Left kidney (tissue), 8 donors: ENCODE results near the gene PAQR4. TPM values are rescaled to one million over a fixed set of nuclear protein-coding genes. Genes with fewer than 3 reads are reported as not detected.
A peak's percentile ranks its signal among the peaks of the same experiment; 100 is the strongest.
"Not testable (repeated sequence)": the region's sequence is repeated elsewhere in the genome, so short reads cannot be mapped to it uniquely, and the experiment has no call there.

Experiments
- DNase-seq: peaks from one replicate; pipeline ENCODE4 v3.0.0-alpha.2; 2013
- long read RNA-seq, 8 donors: transcript quantifications; one replicate each; lab custom pipeline, GENCODE V29; 2026
- polyA plus RNA-seq: library from polyadenylated mRNA; unstranded; fragments of 120-200 nt; gene quantifications from one replicate; pipeline ENCODE4 v1.2.1, GENCODE V29; 2013; ENCODE audit not compliant: insufficient read length

Gene PAQR4
- 9.6 TPM for polyA plus RNA-seq
- long read RNA-seq, donor 1, transcript PAQR4-202 (3 exons, 2,793 nt) = major isoform, 6 of 8 reads
- long read RNA-seq, donor 1, partial matches to known transcripts = 0 of 8 reads
- long read RNA-seq, donor 1, other reads (novel, unspliced or antisense) = 0 of 8 reads
- long read RNA-seq, donor 2, partial matches to known transcripts = 0 of 4 reads
- long read RNA-seq, donor 2, other reads (novel, unspliced or antisense) = 0 of 4 reads
- long read RNA-seq, donor 3, partial matches to known transcripts = 0 of 3 reads
- long read RNA-seq, donor 3, other reads (novel, unspliced or antisense) = 0 of 3 reads
- long read RNA-seq, donor 4, partial matches to known transcripts = 0 of 2 reads
- long read RNA-seq, donor 4, other reads (novel, unspliced or antisense) = 0 of 2 reads
- long read RNA-seq, donor 5, partial matches to known transcripts = 0 of 4 reads
- long read RNA-seq, donor 5, other reads (novel, unspliced or antisense) = 0 of 4 reads
- long read RNA-seq, donor 6, partial matches to known transcripts = 0 of 4 reads
- long read RNA-seq, donor 6, other reads (novel, unspliced or antisense) = 0 of 4 reads
- long read RNA-seq, donor 7, partial matches to known transcripts = 0 of 3 reads
- long read RNA-seq, donor 7, other reads (novel, unspliced or antisense) = 0 of 3 reads
- long read RNA-seq, donor 8 = 0 reads

- peak; percentile 87 for DNase-seq
These were observed at the start of gene PAQR4 for GRCh38 chr16:2968738-2969544. Gene PAQR4 (plus strand): TSS chr16:2969348. CDS start chr16:2969675, 327 bp downstream.

- DNase-seq = peak; percentile 78
These were observed 49.5 kb upstream of the PAQR4 start for GRCh38 chr16:2919511-2920255.

GRCh38 chr16:2923481-2923880, 45.7 kb upstream of the PAQR4 start:
- no peak for DNase-seq

- DNase-seq = no peak
These were observed 44.0 kb upstream of the PAQR4 start for GRCh38 chr16:2924901-2925755.

GRCh38 chr16:2925951-2926649, 43.0 kb upstream of the PAQR4 start:
- no peak for DNase-seq

GRCh38 chr16:2926650-2926999, 42.5 kb upstream of the PAQR4 start:
- no peak for DNase-seq

- DNase-seq = peak; percentile 87
These were observed 42.0 kb upstream of the PAQR4 start for GRCh38 chr16:2927010-2927646.

- DNase-seq = not testable (repeated sequence)
These were observed 41.0 kb upstream of the PAQR4 start for GRCh38 chr16:2928151-2928550.

- no peak for DNase-seq
These were observed 40.4 kb upstream of the PAQR4 start for GRCh38 chr16:2928796-2929195.

GRCh38 chr16:2929693-2930092, 39.5 kb upstream of the PAQR4 start:
- DNase-seq = no peak

GRCh38 chr16:2930236-2930635, 38.9 kb upstream of the PAQR4 start:
- DNase-seq = no peak

- DNase-seq = not testable (repeated sequence)
These were observed 37.8 kb upstream of the PAQR4 start for GRCh38 chr16:2931231-2931914.

- no peak for DNase-seq
These were observed 36.0 kb upstream of the PAQR4 start for GRCh38 chr16:2933136-2933535.

GRCh38 chr16:2933701-2934100, 35.4 kb upstream of the PAQR4 start:
- no peak for DNase-seq

- no peak for DNase-seq
These were observed 34.7 kb upstream of the PAQR4 start for GRCh38 chr16:2934450-2934849.

GRCh38 chr16:2936436-2937011, 32.6 kb upstream of the PAQR4 start:
- no peak for DNase-seq

GRCh38 chr16:2937170-2937569, 32.0 kb upstream of the PAQR4 start:
- DNase-seq = no peak

GRCh38 chr16:2938206-2938605, 30.9 kb upstream of the PAQR4 start:
- no peak for DNase-seq

- DNase-seq = no peak
These were observed 29.2 kb upstream of the PAQR4 start for GRCh38 chr16:2939968-2940367.
